Gastrocnemius medialis (tissue), 4 donors: Measurements from ENCODE around the gene EDC4. TPM values are rescaled to one million over a fixed set of nuclear protein-coding genes. Genes with fewer than 3 reads are reported as not detected.
"Not testable (repeated sequence)": the region's sequence is repeated elsewhere in the genome, so short reads cannot be mapped to it uniquely, and the experiment has no call there.

Experiments used
- ATAC-seq, 2 donors: fragments of 150-250 bp; one replicate each; pipeline ENCODE4 v1.9.1; 2016
- DNase-seq, 2 donors: peaks; one replicate each; pipeline ENCODE4 v3.0.0-alpha.2; 2019
- H3K27ac ChIP-seq, 4 donors: fragments of 200-600 bp; sonication (generic); 1 replicate in 1 of 4; 2 replicates in 3 of 4; pipeline ENCODE4 v1.5.1; 2016 to 2018; ENCODE audit warnings: mild to moderate bottlenecking in 2 of 4, moderate library complexity in 1 of 4
- H3K27me3 ChIP-seq, 3 donors: fragments of 200-600 bp; sonication (generic) in 2 of 3; 1 replicate in 1 of 3; 2 replicates in 2 of 3; pipeline versions ENCODE4 v1.5.1 to v1.6.0; 2016 to 2019; ENCODE audit warnings: mild to moderate bottlenecking in 1 of 3, moderate library complexity in 1 of 3
- H3K36me3 ChIP-seq, 2 donors: fragments of 200-600 bp; sonication (generic) in 1 of 2; one replicate each; pipeline ENCODE4 v1.5.1; 2017 to 2018
- H3K4me1 ChIP-seq, 2 donors: fragments of 200-600 bp; sonication (generic) in 1 of 2; one replicate each; pipeline ENCODE4 v1.5.1; 2016 to 2017; ENCODE audit warnings: mild to moderate bottlenecking in 2 of 2
- H3K4me3 ChIP-seq, 4 donors: fragments of 200-600 bp; sonication (generic) in 3 of 4; 1 replicate in 1 of 4; 2 replicates in 3 of 4; pipeline ENCODE4 v1.5.1; 2016 to 2019; ENCODE audit warnings: mild to moderate bottlenecking in 2 of 4
- H3K9me3 ChIP-seq, 3 donors: fragments of 200-600 bp; sonication (generic) in 2 of 3; 1 replicate in 1 of 3; 2 replicates in 2 of 3; pipeline ENCODE4 v1.5.1; 2016 to 2019
- POLR2A ChIP-seq, 2 donors: fragments of 450-650 bp; IDR thresholded peaks; one replicate each; pipeline ENCODE4 v1.6.1; 2017; ENCODE audit warnings: antibody characterized with exemption in 2 of 2, mild to moderate bottlenecking in 2 of 2, moderate library complexity in 2 of 2
- in situ Hi-C, 4 donors: fragments of 200-750 bp; cut with MboI; loops; one replicate each; pipeline versions ENCODE4 v1.15.0 to v1.8.0; 2017; ENCODE audit warnings: low sequenced_read_pairs in 4 of 4
- intact Hi-C: fragments of 100-400 bp; cut with DNase I; formaldehyde crosslinking; loops from one replicate; pipeline ENCODE4 v1.15.1; 2023; ENCODE audit warnings: low total_unique reads
- total RNA-seq, 4 donors: library from RNA; depleted of rRNA; stranded (reverse); fragments of >200 nt; gene quantifications; one replicate each; pipeline versions ENCODE4 v1.1.0 to v1.2.3, GENCODE V29; 2016
- TF ChIP-seq, protein P1 (sequence below), 5 experiments: fragments of 450-650 bp in 3 of 5; fragments of 200-600 bp in 2 of 5; sonication (generic) in 2 of 5; IDR thresholded peaks in 4 of 5; conservative IDR thresholded peaks in 1 of 5; 1 replicate in 4 of 5; 2 replicates in 1 of 5; pipeline ENCODE4 v1.5.1; 2016 to 2019; ENCODE audit warnings: antibody characterized with exemption in 5 of 5, mild to moderate bottlenecking in 3 of 5, moderate library complexity in 3 of 5

Gene EDC4
- total RNA-seq, 4 donors from 2014 or later = 27.5 to 58.9 (median 48.5) TPM

DNA sequence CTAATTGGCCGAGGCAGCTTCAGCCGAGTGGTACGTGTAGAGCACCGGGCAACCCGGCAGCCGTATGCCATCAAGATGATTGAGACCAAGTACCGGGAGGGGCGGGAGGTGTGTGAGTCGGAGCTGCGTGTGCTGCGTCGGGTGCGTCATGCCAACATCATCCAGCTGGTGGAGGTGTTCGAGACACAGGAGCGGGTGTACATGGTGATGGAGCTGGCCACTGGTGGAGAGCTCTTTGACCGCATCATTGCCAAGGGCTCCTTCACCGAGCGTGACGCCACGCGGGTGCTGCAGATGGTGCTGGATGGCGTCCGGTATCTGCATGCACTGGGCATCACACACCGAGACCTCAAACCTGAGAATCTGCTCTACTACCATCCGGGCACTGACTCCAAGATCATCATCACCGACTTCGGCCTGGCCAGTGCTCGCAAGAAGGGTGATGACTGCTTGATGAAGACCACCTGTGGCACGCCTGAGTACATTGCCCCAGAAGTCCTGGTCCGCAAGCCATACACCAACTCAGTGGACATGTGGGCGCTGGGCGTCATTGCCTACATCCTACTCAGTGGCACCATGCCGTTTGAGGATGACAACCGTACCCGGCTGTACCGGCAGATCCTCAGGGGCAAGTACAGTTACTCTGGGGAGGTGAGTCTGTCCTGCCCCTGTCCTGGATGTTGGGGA, 36.3 kb downstream of the EDC4 start:
- Histone ChIP-seq H3K27me3 (no peaks in the 10 kb centered on the region), H3K27ac (no peak overlapping the region), H3K4me3 (no peak overlapping the region), H3K4me1 (peaks cover 12 to 19% of the 10 kb centered on the region in 2 donors), H3K36me3 (peaks cover 0 to 34% of the 10 kb centered on the region in 2 donors), H3K9me3 (no peaks in the 10 kb centered on the region)
- no peak for ATAC-seq
- in situ Hi-C loops (no loop called here), intact Hi-C loops (no loop called here)
- no peak for TF ChIP-seq POLR2A (IDR thresholded peaks at IDR 0.05)
- TF ChIP-seq, protein P1, sequence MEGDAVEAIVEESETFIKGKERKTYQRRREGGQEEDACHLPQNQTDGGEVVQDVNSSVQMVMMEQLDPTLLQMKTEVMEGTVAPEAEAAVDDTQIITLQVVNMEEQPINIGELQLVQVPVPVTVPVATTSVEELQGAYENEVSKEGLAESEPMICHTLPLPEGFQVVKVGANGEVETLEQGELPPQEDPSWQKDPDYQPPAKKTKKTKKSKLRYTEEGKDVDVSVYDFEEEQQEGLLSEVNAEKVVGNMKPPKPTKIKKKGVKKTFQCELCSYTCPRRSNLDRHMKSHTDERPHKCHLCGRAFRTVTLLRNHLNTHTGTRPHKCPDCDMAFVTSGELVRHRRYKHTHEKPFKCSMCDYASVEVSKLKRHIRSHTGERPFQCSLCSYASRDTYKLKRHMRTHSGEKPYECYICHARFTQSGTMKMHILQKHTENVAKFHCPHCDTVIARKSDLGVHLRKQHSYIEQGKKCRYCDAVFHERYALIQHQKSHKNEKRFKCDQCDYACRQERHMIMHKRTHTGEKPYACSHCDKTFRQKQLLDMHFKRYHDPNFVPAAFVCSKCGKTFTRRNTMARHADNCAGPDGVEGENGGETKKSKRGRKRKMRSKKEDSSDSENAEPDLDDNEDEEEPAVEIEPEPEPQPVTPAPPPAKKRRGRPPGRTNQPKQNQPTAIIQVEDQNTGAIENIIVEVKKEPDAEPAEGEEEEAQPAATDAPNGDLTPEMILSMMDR (IDR thresholded peaks at IDR 0.05 in 4 of 5, conservative IDR thresholded peaks at IDR 0.05 in 1 of 5) = no peak
- DNase-seq = no peak

DNA sequence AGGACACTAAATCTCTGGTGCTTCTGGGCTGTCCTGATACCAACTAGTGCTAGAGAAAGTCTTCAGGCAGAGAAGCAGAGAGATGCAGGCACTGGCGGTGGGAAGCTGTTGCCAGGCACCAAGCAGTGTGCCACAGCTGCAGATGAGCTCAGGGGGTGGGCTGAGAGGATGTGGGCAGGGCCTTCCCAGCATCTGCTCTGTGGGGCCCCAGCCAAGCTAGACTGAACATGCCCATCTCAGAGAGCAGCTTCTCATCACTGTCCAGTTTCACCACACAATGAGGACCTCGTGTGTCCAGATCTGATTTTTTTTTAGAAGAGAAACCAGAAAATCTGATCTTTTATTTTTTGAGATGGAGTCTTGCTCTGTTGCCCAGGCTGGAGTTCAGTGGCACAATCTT, 37.3 kb downstream of the EDC4 start:
- TF ChIP-seq, protein P1 (IDR thresholded peaks at IDR 0.05 in 4 of 5, conservative IDR thresholded peaks at IDR 0.05 in 1 of 5) = no peak
- no peak for TF ChIP-seq POLR2A (IDR thresholded peaks at IDR 0.05)
- Histone ChIP-seq H3K9me3 (no peaks in the 10 kb centered on the region), H3K4me3 (no peak overlapping the region), H3K27me3 (no peaks in the 10 kb centered on the region), H3K36me3 (peaks cover 0 to 34% of the 10 kb centered on the region in 2 donors), H3K4me1 (peaks cover 20 to 26% of the 10 kb centered on the region in 2 donors), H3K27ac (no peak overlapping the region)
- intact Hi-C loops = no loop called here
- ATAC-seq (no peak), DNase-seq (no peak)
- in situ Hi-C loops = no loop called here

DNA sequence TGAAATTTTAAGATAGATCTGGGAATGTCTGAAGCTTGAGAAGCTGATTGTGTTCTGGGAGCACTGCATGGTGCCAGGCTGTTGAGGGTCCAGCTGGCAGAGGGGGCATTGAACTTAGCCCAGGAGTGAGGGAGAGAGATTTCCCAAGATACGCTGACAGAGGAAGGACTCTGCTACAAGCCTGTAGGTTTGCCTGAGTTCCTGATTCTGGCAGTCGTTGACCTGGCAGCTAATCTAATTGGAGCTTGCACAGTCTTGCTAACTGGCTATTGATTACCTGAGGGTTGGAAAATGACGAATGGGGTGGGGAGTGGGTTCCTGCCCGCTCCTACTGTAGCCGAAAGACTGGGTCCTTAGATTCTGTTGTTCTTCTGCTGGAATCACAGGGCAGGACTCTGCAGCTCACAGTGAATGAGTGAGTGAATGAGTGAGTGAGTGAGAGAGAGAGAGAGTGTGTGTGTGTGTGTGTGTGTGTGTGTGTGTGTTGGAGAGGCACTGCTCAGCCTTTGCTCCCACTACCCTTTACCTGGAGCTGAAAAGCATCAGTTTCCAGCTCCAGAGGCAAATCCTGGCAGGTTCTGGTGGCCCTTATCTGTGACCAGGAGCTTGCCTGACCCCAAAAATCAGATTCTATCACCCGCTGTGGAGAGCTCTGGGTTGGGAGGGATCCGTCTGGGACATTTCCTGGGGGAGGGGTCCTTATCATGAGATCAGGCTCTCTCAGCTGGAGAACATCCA, 42.1 kb downstream of the EDC4 start:
- H3K4me1 ChIP-seq = peaks cover 58 to 59% of the 10 kb centered on the region in 2 donors
- H3K36me3 ChIP-seq = peaks cover 0 to 20% of the 10 kb centered on the region in 2 donors
- no peaks in the 10 kb centered on the region for H3K9me3 ChIP-seq
- H3K27me3 ChIP-seq = no peaks in the 10 kb centered on the region
- no peak for DNase-seq
- TF ChIP-seq, protein P1 (IDR thresholded peaks at IDR 0.05 in 4 of 5, conservative IDR thresholded peaks at IDR 0.05 in 1 of 5) = no peak
- no peak for TF ChIP-seq POLR2A (IDR thresholded peaks at IDR 0.05)
- intact Hi-C loops = no loop called here
- no peak overlapping the region for H3K4me3 ChIP-seq
- peak overlapping the region; percentile 86 to 99 (median 95) for H3K27ac ChIP-seq
- in situ Hi-C loops = no loop called here
- ATAC-seq = no peak

DNA sequence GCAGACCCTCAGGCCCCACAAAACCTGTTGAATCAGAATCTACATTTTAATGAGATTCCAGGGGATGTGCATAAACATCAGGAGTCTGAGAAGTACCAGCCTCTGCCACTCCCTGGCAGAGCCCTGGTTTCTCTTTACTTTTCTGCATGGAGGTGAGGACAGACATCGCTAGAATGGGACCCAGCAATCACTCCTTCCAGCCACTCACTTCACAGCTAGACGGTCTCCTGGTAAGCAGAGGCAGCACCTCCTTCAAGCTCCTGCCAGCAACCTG, 42.6 kb downstream of the EDC4 start:
- H3K27me3 ChIP-seq, in situ Hi-C loops, H3K9me3 ChIP-seq, DNase-seq, ATAC-seq, H3K4me3 ChIP-seq, intact Hi-C loops: not testable (repeated sequence)
- Histone ChIP-seq H3K4me1 (peaks cover 64% of the 10 kb centered on the region in 2 donors), H3K36me3 (peaks cover 0 to 14% of the 10 kb centered on the region in 2 donors), H3K27ac (peak overlapping the region; percentile 86 to 99 (median 95))
